Measurements from ENCODE around the gene ISM2.

DNA sequence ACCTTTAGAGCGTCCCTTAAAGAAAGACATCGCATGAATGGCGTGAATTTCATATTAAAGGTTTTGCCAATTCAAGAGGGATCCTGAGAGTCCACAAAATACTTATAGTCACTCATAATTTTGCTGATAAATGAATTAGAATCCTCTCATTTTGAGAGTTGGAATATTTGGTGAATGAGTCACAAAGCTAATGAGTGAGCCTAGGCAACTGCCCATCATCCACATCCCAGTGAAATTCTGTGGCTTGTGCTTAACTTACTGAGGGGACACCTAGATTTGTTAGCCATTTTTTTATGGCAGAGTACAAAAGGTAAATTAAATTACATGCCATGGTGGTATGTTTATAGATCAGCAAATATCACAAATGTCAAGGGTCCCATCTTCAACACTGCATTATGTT, 62.6 kb downstream of the ISM2 start:
- TF ChIP-seq ZBTB8A (CRISPR knock-in tag; IDR thresholded peaks at IDR 0.05; ENCODE audit: borderline replicate concordance, low read depth) (no peak), HHEX (CRISPR knock-in tag; IDR thresholded peaks at IDR 0.05) (no peak), ZBTB38 (CRISPR knock-in tag; IDR thresholded peaks at IDR 0.05) (no peak), XRCC5 (optimal IDR thresholded peaks at IDR 0.05; ENCODE audit: low read length) (no peak), ARHGAP35 (CRISPR knock-in tag; IDR thresholded peaks at IDR 0.05; ENCODE audit: borderline replicate concordance) (no peak)
- TF ChIP-seq, protein P1, sequence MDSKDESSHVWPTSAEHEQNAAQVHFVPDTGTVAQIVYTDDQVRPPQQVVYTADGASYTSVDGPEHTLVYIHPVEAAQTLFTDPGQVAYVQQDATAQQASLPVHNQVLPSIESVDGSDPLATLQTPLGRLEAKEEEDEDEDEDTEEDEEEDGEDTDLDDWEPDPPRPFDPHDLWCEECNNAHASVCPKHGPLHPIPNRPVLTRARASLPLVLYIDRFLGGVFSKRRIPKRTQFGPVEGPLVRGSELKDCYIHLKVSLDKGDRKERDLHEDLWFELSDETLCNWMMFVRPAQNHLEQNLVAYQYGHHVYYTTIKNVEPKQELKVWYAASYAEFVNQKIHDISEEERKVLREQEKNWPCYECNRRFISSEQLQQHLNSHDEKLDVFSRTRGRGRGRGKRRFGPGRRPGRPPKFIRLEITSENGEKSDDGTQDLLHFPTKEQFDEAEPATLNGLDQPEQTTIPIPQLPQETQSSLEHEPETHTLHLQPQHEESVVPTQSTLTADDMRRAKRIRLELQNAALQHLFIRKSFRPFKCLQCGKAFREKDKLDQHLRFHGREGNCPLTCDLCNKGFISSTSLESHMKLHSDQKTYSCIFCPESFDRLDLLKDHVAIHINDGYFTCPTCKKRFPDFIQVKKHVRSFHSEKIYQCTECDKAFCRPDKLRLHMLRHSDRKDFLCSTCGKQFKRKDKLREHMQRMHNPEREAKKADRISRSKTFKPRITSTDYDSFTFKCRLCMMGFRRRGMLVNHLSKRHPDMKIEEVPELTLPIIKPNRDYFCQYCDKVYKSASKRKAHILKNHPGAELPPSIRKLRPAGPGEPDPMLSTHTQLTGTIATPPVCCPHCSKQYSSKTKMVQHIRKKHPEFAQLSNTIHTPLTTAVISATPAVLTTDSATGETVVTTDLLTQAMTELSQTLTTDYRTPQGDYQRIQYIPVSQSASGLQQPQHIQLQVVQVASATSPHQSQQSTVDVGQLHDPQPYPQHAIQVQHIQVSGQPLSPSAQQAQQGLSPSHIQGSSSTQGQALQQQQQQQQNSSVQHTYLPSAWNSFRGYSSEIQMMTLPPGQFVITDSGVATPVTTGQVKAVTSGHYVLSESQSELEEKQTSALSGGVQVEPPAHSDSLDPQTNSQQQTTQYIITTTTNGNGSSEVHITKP (CRISPR knock-in tag; IDR thresholded peaks at IDR 0.05; ENCODE audit: low read depth) = no peak
- TF ChIP-seq, protein P2, sequence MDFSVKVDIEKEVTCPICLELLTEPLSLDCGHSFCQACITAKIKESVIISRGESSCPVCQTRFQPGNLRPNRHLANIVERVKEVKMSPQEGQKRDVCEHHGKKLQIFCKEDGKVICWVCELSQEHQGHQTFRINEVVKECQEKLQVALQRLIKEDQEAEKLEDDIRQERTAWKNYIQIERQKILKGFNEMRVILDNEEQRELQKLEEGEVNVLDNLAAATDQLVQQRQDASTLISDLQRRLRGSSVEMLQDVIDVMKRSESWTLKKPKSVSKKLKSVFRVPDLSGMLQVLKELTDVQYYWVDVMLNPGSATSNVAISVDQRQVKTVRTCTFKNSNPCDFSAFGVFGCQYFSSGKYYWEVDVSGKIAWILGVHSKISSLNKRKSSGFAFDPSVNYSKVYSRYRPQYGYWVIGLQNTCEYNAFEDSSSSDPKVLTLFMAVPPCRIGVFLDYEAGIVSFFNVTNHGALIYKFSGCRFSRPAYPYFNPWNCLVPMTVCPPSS (IDR thresholded peaks at IDR 0.05) = no peak

All from HepG2 (cell line).